NCI-H774 (cell line): ENCODE data around the gene CBS.
"Not testable (repeated sequence)": the region's sequence is repeated elsewhere in the genome, so short reads cannot be mapped to it uniquely, and the experiment has no call there.

Experiments used
- DNase-seq: peaks from one replicate; lab custom pipeline; 2025; lab: John Stamatoyannopoulos, UW

The CBS gene

GRCh38 chr21:43068065-43068464 is 7.6 kb downstream of the CBS start:
- not testable (repeated sequence) for DNase-seq

- not testable (repeated sequence) for DNase-seq
Measured at GRCh38 chr21:43066690-43067089, 8.9 kb downstream of the CBS start.

GRCh38 chr21:43065991-43066390 is 9.6 kb downstream of the CBS start:
- DNase-seq, result not testable (repeated sequence)

GRCh38 chr21:43064265-43064917 is 11.2 kb downstream of the CBS start:
- not testable (repeated sequence) for DNase-seq

- not testable (repeated sequence) for DNase-seq
Measured at GRCh38 chr21:43062955-43063664, 12.5 kb downstream of the CBS start.

GRCh38 chr21:43053112-43053511 is 22.5 kb downstream of the CBS start:
- not testable (repeated sequence) for DNase-seq

- not testable (repeated sequence) for DNase-seq
Measured at GRCh38 chr21:43045876-43046821, 29.5 kb downstream of the CBS start.

DNA sequence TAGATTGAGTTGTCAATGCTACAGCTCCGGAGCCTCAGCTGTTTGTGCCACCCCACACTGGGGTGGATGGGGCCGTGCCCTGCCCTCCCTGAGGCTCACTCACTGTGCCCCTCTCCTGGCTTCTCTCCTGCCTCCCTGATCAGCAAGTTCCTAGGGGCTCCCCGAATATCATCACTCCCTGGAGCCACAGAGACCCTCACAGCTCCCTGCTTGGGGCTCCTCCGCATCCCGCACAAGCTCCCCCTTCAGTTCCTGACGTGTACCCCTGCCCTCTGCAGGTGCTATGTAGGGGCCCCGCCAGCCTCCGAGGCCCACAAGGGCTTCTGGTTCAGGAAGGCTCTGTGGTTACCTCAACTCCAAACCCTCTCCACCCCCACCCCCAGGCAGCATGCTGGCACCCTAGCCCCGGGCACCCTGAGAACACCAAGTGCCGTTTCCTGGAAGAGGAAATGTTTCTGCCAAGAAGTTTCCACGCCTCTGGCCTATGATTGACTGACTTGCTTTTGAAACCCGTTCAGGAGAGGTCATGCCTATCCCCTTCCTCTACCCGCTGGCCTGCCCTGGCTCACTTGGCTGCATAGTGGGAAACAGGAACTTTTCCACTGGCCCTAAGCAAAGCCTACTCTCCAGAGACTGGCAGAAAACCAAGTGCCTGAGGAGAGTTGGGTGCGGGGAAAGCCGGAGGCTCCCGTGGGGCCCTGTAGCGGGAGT is 30.3 kb downstream of the CBS start:
- not testable (repeated sequence) for DNase-seq

- not testable (repeated sequence) for DNase-seq
Measured at GRCh38 chr21:43044547-43044946, 31.1 kb downstream of the CBS start.

DNA sequence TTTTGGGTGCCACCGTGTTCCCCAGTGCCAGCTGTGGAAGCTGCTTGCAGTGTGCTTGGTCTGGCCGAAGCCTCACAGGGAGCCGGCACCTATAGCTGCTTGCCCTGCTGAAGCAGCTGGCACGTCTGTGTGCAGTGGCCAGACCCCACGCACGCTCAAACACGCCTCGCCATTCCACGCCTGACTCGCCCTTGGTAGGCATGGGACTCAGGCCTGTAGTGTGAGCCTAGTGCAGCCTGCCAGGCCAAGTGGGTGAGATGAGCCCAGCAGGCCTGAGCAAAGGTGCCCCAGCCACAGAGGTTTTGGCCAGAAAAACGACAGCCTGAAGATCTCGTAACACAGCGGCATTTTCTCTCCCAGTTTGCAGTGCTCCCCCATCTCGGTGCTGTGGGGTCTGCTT is 32.3 kb downstream of the CBS start:
- DNase-seq, result not testable (repeated sequence)

DNA sequence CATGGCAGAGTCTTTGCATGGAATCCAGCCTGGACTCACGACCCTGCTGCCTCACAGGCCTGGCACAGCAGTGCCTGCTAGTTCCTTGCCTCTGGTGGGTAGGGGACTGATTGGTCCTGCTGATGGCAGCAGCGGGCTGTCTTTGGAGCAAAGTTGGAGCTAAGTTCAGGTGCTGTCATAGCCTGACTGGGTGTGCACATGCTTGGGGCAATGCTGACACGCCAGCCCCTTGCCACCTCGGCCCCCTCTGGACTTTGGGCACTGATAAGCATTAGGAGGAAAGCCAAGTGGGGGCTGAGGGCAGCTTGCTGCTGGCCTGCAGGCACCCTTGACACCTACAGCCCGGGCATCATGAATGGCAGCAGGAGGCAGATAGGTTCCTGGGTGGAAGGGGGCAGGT is 33.5 kb downstream of the CBS start:
- DNase-seq, result not testable (repeated sequence)

DNA sequence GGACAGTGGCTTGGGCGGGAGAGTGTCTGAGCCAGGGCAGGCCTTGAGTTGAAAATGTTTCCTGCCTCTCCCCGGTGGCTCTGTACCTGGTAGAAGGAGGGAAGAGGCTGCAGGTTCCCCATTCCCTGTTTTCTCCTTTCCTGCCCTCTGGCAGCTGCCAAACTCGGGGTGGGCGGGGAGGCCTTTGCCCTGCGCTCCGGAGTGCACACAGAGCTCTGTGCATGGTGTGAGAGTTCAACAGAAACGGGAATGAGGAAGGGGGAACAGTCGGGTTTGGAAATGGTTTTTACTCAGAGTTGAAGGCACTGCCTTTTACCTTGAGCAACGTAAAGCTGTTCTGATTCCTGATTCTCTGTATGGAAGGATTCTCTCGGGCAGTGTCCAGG is 37.0 kb downstream of the CBS start:
- not testable (repeated sequence) for DNase-seq

- not testable (repeated sequence) for DNase-seq
Measured at GRCh38 chr21:43037918-43038658, 37.5 kb downstream of the CBS start.

DNA sequence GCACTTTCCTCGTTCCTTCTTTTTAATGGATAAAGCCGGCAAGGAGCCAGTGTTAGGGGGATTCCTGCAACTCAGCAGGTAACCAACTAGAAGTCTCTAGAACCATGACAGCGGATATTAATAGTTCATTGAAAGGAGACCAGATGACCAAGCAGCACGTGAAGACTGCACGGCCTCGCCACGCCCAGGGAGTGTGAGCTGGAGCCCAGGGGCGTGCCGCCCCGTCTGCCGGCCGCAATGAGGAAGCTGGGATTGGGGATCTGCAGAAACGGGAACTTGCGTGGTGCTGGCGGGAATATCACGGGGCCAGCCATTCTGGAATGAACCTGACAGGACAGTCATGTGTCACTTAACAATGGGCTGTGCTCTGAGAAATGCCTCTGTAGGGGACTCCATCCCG is 38.7 kb downstream of the CBS start:
- DNase-seq, result not testable (repeated sequence)

GRCh38 chr21:43034826-43035225 is 40.8 kb downstream of the CBS start:
- no peak for DNase-seq

DNA sequence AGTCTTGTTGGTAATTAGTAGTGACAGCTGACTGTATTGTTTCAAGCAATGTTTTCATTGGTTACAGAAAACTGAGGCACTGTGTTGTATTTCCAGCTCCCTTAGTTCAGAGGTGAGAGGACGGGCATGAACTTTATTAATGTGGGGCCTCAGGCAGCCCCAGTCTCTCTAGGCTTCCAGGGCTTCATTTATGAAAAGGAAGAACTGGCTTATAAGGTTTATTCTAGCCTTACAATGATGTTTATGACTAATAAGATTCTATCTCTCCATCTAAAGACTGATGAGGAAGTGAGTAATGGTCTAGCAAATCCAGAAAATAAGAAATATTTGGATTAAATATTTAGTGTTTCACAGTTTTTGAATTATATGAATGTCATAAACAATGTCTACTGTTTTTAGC is 41.5 kb downstream of the CBS start:
- DNase-seq, result no peak

- no peak for DNase-seq
Measured at GRCh38 chr21:43031121-43031619, 44.5 kb downstream of the CBS start.

- no peak for DNase-seq
Measured at GRCh38 chr21:43029785-43030184, 45.9 kb downstream of the CBS start.

DNA sequence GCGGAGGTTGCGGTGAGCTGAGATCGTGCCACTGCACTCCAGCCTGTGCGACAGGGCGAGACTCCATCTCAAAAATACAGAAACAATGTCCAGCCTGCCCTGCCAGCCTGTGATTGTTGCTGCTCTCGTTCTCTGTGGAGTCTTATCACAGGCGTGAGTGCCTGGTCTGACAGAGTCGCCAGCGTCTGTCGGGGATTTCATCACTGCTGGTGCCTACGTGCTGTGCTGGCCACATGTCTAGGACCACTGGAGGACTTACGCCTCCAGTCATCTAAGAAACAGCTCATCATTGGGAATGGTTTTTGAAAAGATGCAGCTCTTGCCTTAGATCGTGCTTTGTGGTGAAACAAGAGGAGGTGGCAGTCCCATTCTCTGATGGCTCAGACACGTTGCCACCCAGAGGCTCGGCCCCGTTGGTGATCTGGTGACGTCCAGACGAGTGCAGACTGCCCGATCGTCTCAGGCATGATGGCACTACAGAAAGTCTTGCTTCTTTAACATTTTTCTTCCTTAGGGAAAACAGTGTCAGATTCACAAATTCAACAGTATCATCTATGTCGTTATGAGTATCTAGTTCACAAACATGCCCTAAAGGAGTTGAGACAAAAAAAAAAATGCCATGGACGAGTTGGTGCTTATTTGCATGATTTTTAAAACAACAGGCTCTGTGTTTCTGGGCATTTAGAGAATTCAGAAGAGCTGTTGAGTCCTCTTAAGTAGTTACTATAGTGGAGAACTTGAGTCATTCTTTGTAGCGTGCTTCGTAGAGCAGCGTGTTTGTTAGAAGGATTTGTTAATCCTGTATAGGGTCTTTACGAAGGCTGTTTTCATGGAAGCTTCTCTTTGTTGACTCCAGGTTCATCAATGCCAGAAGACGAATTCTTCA is 47.5 kb downstream of the CBS start:
- no peak for DNase-seq

GRCh38 chr21:43025636-43026180 is 49.9 kb downstream of the CBS start:
- DNase-seq, result no peak
